ENCODE data around the gene BICD2.
"Not testable (repeated sequence)": the region's sequence is repeated elsewhere in the genome, so short reads cannot be mapped to it uniquely, and the experiment has no call there.

Gene BICD2

DNA sequence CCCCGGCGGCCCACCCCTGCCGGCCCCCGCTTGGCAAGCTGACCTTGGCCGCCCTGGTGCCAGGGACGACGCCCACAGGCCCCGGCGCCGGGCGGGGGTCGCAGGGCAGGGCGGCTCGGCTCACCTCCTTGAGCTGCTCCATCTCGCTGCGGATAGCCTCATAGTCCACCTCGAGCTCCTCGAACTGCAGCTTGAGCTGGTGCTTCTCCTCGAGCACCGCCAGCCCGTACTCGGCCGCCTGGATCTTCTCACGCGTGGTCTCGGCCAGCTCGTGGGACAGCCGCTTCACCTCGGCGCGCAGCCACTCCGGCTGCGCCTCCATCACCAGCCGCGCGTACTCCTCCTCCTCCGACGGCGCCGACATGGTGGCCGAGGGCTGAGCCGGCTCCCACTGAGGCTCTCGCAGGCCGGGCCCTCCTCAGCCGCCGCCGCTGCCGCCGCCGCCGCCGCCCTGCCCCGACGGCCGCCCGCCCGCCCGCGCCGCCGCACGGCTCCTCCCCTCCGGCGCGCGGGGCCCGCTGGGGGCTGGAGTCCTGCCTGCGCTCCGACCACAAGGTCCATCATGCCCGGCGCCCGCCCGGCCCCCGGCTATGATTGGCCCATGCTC is at the start of gene BICD2:
BICD2 (minus strand) TSS at position 453 of the 607 bp plus-strand sequence; CDS start at position 364, 89 bp downstream.
- no peak for ATAC-seq

DNA sequence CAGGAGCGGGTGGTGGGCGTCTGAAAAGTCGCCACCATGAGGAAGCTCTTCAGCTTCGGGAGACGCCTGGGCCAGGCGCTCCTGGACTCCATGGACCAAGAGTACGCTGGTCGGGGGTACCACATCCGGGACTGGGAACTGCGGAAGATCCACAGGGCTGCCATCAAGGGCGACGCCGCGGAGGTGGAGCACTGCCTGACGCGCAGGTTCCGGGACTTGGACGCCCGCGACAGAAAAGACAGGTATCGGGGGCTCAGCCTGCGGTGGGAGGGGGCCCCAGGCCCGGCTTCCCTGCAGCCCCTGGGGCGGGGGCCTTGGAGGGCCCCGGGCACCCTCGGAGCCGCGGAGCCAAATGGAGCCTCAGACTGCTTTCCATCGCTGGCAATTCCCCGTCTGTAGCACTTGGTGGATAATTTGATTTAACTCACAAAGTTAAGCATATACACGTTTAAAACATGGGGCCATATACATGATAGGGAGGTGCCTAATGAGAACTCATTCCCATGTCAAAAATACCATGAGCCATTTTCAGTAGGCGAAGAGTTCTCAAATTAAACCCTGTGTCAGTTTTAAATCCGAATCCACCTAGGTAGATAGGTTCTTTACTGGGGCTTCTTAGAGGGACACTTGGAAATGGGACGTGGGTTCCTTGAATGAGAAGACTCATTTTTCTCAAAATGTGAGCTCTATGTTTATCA is 45.1 kb upstream of the BICD2 start:
- not testable (repeated sequence) for ATAC-seq

GRCh38 chr9:92808726-92809451 is 44.3 kb upstream of the BICD2 start:
- peak; percentile 53 to 61 for ATAC-seq

DNA sequence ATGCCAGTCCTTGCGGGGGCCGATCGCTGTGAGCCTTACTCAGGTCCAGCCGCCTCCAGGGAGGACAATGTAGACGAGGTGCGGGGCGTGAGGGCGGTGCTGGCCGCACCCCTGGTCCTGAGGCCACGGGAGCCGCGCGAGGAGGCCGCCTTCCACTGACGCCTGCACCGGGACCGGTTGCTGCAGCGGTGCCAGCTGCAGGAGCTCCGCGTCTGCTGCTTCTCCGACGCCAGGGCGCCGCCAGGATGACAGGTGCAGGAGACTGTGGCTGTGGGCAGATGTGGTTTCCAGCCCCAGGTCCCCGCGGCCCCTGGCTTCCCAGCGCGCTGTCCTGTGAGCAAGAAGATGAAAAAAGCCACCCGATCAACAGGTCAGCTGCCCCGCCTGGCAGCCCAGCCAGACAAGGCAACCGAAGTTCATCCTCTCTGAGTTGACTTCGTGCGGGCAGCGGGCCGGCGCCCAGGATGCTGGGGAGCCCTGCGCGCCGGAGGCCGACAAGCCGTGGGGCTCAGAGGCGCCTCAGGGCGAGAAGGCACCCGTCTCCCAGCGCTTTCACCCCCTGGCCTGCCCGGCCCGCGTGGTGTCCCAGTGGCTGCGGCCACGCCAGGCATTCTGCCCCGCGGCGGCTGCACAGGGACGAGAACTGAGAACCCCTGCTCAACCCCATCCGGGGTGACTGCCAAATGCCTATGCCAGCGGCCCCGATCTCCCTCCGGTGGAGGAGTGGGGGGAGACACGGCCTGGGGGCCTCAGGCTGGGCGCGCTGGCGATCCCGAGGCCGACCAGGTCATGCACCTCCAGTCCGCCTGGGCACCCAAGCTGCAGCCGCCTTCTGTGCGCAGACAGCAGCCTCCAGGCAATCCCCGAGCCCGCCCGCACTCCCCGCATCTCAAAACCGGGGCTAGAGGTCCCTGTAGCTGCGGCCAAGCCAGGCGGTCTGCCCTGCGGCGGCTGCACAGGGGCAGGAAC is 43.4 kb upstream of the BICD2 start:
- ATAC-seq: peak; percentile 27 to 35

- no peak for ATAC-seq
Observed at GRCh38 chr9:92807031-92807756, 42.6 kb upstream of the BICD2 start.

DNA sequence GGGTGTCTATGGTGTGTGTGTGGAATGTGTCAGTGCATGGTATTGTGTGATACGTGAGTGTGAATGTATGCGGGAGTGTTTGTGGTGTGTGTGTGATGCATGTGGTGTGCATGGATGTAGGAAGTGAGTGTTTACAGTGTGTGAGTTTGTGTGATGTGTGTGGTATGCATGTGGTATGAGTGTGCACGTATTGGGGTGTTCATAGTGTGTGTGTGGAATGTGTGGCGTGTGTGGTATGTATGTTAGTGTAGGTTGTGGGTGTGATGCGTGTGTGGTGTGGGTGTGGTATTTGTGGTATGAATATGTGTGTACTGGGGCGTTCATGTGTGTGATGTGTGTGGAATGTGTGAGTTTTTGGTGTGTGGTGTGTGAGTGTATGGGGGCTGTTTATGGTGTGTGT is 40.1 kb upstream of the BICD2 start:
- ATAC-seq: no peak

GRCh38 chr9:92798358-92798757 is 33.7 kb upstream of the BICD2 start:
- ATAC-seq: no peak

DNA sequence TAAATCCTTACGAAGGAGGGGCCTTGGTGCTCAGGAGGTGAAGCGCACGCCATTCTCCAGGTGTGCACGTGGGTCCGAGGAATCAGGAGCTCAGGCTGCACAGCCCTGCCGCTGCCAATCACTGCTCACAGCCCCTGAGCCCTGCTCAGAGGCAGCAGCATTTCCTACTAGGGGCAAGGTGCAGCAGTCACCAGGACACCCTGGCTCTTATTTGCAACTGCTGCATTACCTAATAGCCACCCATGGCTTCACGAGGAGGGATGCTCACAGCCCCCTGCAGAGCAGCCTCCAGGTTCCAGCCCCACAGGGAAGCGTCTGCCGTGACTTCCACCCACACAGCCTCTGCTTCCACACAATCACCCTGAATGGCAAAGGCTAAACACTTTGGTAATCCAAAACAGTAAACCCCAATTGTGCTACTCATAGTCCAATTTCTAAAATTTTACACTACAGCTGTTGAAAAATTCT is 31.7 kb upstream of the BICD2 start:
- not testable (repeated sequence) for ATAC-seq

DNA sequence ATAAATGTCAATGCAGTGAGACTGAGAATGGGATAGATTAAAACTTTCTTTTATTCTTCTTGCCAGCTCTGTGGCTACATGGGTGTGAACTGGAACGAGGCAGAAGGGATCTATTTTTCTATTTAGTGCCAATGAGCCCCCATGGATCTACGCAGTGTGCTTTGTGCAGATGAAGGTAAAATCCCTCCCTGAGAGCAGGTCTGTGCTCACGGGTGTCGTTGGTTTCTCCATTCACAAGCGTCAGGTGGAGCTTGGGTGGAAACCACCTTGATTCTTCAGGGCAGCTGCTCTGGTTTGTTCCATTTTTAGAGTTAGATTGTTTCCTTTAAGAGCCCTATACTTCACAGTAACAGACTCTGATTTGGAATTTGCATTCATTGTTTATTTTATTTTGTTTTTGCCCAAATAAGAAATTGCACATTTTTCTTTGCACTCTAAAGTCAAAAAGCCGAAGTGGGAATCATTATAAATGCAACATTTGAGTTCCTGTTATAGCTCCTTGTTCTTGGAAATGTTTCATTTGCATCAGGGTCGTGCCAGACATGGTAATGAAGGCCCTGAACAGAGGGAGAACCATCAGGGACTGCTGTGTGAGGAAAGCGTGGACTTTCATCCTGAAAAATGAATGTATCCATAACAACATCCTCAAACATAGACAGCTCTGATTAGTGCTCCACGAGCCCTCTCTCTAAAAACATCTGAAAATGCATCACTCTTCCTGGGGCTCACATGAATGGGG is 31.1 kb upstream of the BICD2 start:
- ATAC-seq: no peak

GRCh38 chr9:92795000-92795399 is 30.4 kb upstream of the BICD2 start:
- no peak for ATAC-seq

- no peak for ATAC-seq
Observed at GRCh38 chr9:92794426-92794825, 29.8 kb upstream of the BICD2 start.

DNA sequence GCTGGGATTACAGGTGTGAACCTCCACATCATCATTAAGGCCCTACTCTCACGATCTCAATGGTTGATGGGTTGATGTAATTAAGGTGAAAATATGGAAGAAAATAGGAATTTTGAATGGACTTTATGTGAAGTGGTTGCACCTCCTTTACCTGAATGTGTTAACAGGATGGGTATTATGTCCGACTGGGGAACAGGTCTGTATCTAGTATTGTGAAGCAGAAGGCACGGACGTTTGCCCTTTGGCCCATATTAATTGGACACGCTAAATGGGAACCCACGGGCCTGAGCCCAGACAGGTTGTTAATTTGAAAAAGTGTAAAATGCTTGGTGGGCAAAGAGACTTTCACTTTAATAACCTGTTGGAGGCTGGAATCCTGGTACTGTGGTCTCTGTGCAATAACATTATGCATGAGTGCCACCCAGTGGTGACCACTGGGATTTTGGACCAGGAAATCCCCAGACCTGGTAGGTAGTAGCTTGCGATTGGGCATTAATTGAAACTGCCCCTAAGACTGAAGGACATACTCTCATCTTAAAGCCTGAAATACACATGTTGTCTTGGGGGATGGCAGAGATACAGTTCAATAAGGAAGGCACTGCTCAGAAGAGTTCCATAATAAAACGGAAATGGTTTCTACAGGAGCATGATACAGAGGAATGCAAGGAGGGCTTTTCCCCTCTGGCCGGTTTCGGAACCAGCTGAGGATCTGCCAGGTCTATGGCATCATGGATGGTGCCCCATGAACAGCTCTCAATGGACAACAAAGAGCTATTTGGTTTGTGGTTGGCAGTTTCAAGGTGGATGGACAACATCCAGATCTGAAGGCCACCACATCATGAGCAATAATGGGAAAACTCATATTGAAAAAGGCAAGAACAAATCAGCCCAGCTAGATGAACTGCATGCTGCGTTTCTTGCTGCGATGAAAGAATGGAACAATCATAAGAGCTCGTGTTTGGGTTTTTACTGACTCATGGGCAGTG is 26.2 kb upstream of the BICD2 start:
- ATAC-seq: peak; percentile 85 to 86

- no peak for ATAC-seq
Observed at GRCh38 chr9:92786298-92786697, 21.7 kb upstream of the BICD2 start.

DNA sequence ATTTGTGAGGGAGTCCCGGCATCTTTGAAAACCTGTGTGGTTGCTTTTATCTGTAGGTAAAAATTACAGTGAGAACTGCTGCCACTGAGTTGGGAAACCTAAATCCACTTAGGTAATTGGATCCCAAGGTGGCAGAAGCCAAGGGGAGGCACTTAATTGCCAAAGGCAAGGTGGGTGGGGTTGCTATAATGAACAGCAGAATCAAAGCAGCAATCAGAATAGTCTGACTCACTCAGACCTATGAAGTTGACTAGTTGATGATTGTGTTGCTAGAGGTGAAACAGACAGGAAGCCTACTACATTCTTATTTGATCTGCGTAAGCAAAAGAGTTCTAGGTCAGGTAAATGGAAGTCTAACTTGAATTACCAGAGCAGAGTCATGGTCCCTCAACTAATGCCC is 17.3 kb upstream of the BICD2 start:
- ATAC-seq: peak in 1 of 2 donors; percentile 71

DNA sequence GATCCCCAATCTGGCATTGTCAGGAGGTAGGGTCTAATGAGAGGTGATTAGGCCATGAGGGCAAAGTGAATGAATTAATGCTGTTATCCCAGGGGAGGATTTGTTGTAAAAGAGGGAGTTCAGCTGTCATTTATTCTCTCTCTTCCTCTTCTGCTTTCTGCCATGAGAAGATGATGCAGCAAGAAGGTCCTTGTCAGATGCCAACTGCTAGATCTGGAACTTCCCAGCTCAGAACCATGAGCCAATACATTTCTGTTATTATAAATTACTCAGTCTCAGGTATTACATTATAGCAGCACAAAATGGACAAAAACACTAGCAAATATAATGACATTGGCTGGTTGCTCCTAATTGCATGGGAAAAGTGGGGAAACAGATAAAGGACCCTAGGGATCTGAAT is 15.6 kb upstream of the BICD2 start:
- no peak for ATAC-seq

DNA sequence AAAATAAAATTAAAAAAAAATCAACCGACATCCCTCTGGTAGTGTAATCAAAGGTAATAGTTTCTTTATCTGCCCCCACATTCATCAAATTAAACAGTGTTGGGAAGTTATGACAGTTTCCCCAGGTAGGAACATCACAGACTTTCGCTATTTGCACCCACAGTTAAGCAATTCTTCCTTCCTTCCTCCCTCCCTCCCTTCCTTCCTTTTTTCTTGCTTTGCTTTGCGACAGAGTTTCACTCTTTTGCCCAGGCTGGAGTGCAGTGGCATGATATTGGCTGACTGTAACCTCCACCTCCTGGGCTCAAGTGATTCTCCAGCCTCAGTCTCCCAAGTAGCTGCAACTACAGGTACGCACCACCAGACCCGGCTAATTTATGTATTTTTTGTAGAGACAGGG is 10.8 kb upstream of the BICD2 start:
- ATAC-seq: no peak

GRCh38 chr9:92774274-92774673 is 9.6 kb upstream of the BICD2 start:
- ATAC-seq: no peak

DNA sequence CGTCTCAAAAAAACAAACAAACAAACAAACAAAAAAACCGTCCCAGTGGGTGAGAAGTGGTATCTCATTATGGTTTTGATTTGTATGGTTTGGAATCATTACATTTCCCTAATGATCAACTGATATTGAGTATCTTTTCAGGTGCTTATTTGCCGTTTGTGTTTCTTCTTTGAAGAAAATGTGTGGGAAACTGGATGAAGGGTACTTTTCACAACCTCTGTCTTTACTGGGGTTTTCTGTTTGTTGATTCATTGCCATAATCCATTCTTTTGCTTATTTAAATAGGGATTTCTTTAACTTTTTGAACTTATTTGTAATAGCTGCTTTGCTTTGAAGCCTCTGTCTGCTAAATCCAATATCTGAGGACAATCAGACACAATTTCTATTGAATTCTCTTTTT is 9.2 kb upstream of the BICD2 start:
- no peak for ATAC-seq

- no peak for ATAC-seq
Observed at GRCh38 chr9:92771309-92771708, 6.7 kb upstream of the BICD2 start.
